Psoas muscle (tissue), 8 donors: ENCODE results near the gene MSANTD2. TPM values are rescaled to one million over a fixed set of nuclear protein-coding genes. Genes with fewer than 3 reads are reported as not detected.

ENCODE experiments used
- ATAC-seq, 4 donors: fragments of 200-7000 bp; cut with Tn5 transposase; one replicate each; pipeline ENCODE4 v1.9.1; 2020; ENCODE audit warnings: moderate library complexity in 3 of 4, mild to moderate bottlenecking in 2 of 4
- DNase-seq, 2 donors: peaks; one replicate each; pipeline ENCODE4 v3.0.0-alpha.2; 2020
- H3K27ac ChIP-seq: fragments of 200-600 bp; one replicate; pipeline ENCODE4 v1.8.0; 2022
- H3K27me3 ChIP-seq, 3 donors: fragments of 200-600 bp in 1 of 3; one replicate each; pipeline versions ENCODE4 v1.6.1 to v1.8.0; 2013 to 2022; ENCODE audit warnings: low read length in 2 of 3, mild to moderate bottlenecking in 2 of 3, moderate library complexity in 1 of 3; ENCODE audit not compliant: insufficient read depth in 3 of 3
- H3K36me3 ChIP-seq, 2 donors: fragments of 200-600 bp in 1 of 2; one replicate each; pipeline versions ENCODE4 v1.6.1 to v1.8.0; 2013 to 2022; ENCODE audit warnings: low read depth in 1 of 2, mild to moderate bottlenecking in 1 of 2, moderate library complexity in 1 of 2; ENCODE audit not compliant: insufficient read depth in 1 of 2
- H3K4me1 ChIP-seq: fragments of 200-600 bp; one replicate; pipeline ENCODE4 v1.8.0; 2022
- H3K4me3 ChIP-seq: fragments of 200-600 bp; one replicate; pipeline ENCODE4 v1.8.0; 2022; ENCODE audit warnings: mild to moderate bottlenecking
- H3K9me3 ChIP-seq: fragments of 200-600 bp; one replicate; pipeline ENCODE4 v1.8.0; 2022
- WGBS, 3 donors: extraction: QIAGEN DNeasy Blood & Tissue Kit; methylation state at CpG; one replicate each; pipeline versions ENCODE4 v1.1.6 to v1.1.7; 2013; 5-methylcytosine and 5-hydroxymethylcytosine counted together
- intact Hi-C, 2 donors: fragments of 100-400 bp; cut with DNase I; formaldehyde crosslinking; loops; one replicate each; pipeline versions ENCODE4 v1.11.0 to v1.14.2; 2022
- polyA plus RNA-seq, 3 donors: library from polyadenylated mRNA; stranded (reverse); fragments of 200-250 nt; gene quantifications; one replicate each; pipeline ENCODE4 v1.2.3, GENCODE V29; 2013
- total RNA-seq, 4 donors: library from RNA; stranded (reverse); fragmentation: NEBNext Ultra II Directional in 2 of 4; extraction: Animal tissue kit (Norgen Biotek cat#: 25700) in 2 of 4; gene quantifications; one replicate each; pipeline versions ENCODE4 v1.2.1 to v1.2.4, GENCODE V29; 2021 to 2023
- TF ChIP-seq, protein P1 (sequence below): fragments of 200-600 bp; IDR thresholded peaks from one replicate; pipeline ENCODE4 v1.8.0; 2022; ENCODE audit warnings: antibody characterized with exemption
- donor health status: healthy with polysubstance abuse.
- donor health status: DM: no; HTN: no; CAD: no; lungs with moderate emphysema.
- donor health status: Bipolar disorder and iron deficiency.
- donor health status: healthy.
- donor health status: DM: yes; HTN: yes; CAD: no.
- donor health status: DM: no; HTN: no; CAD: no.
- donor health status: DM: no; HTN: no; CAD: no.
- donor health status: DM: yes; HTN: yes; CAD: no.

The MSANTD2 gene
- total and polyA plus RNA-seq, 7 donors: 2.8 to 5.4 (median 4.0) TPM

DNA sequence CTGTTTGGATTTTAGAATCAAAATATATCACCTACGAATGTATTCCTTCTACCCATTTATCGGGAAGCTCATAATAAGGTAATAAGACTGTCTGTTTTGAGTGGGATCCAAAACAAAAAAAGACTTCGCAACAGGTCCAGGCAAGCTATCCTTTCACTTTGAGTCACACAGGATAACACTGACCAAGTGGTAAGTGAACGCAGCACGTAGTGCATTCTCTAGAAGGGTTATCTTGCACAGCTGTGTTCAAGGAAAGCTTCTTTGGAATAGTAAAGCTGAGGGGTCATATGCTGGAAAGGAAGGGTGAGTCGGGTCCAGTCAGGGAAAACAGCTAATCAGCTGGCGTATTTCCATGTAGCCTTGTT lies 82.8 kb downstream of the MSANTD2 start:
- Histone ChIP-seq H3K4me3 (peak overlapping the region; percentile 61), H3K36me3 (no peaks in the 10 kb centered on the region), H3K4me1 (no peaks in the 10 kb centered on the region), H3K27ac (no peak overlapping the region), H3K27me3 (peaks cover 0 to 59% (median 3%) of the 10 kb centered on the region in 3 donors), H3K9me3 (no peaks in the 10 kb centered on the region)
- DNase-seq (no peak), ATAC-seq (no peak)
- 38 to 48% (median 45%) methylated on average over 7 of the region's 7 CpGs for WGBS, 3 donors
- intact Hi-C loops: no loop called here
- TF ChIP-seq, protein P1, sequence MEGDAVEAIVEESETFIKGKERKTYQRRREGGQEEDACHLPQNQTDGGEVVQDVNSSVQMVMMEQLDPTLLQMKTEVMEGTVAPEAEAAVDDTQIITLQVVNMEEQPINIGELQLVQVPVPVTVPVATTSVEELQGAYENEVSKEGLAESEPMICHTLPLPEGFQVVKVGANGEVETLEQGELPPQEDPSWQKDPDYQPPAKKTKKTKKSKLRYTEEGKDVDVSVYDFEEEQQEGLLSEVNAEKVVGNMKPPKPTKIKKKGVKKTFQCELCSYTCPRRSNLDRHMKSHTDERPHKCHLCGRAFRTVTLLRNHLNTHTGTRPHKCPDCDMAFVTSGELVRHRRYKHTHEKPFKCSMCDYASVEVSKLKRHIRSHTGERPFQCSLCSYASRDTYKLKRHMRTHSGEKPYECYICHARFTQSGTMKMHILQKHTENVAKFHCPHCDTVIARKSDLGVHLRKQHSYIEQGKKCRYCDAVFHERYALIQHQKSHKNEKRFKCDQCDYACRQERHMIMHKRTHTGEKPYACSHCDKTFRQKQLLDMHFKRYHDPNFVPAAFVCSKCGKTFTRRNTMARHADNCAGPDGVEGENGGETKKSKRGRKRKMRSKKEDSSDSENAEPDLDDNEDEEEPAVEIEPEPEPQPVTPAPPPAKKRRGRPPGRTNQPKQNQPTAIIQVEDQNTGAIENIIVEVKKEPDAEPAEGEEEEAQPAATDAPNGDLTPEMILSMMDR: no peak

DNA sequence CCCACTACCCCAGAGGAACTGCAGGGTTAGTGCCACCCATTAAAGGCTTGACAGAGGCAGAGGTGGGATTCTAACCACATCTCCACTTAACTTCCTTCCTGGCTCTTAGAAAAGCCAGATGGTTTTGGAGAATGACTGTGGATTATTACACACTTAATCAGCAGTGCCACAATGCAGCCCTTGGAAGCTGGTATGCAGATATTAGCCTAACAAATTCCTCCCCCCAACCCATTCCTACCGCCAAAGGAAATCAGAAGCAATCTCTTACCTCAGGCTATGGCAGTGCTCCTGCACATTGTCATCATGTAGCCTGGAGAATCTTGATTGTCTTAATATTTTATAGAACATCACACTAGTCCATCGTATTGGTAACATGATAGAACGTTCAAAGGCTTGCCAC lies 83.6 kb downstream of the MSANTD2 start:
- peaks cover 0 to 59% (median 0%) of the 10 kb centered on the region in 3 donors for H3K27me3 ChIP-seq
- WGBS, 3 donors: 68 to 73% (median 70%) methylated on average over 3 of the region's 3 CpGs

More for the DNA sequence above, 83.6 kb downstream of the MSANTD2 start:
- Histone ChIP-seq H3K36me3 (no peaks in the 10 kb centered on the region), H3K9me3 (no peaks in the 10 kb centered on the region), H3K4me3 (no peak overlapping the region), H3K27ac (no peak overlapping the region), H3K4me1 (no peaks in the 10 kb centered on the region)
- TF ChIP-seq, protein P1: no peak
- intact Hi-C loops: no loop called here
- DNase-seq (no peak), ATAC-seq (no peak)

Other genes starting within 250 kb of the MSANTD2 start
- not detected for gene OR8A1, start 230.4 kb downstream of the MSANTD2 start, total RNA-seq
- not detected for gene OR8A1, start 230.4 kb downstream of the MSANTD2 start, polyA plus RNA-seq
- not detected for gene PANX3, start 189.0 kb downstream of the MSANTD2 start, total RNA-seq
- not detected for gene PANX3, start 189.0 kb downstream of the MSANTD2 start, polyA plus RNA-seq
- 10 to 100 TPM; 24.2 to 32.3 (median 27.4) TPM for gene TBRG1, start 177.5 kb downstream of the MSANTD2 start, total RNA-seq
- 10 to 100 TPM; 29.4 to 99.3 (median 45.7) TPM for gene TBRG1, start 177.5 kb downstream of the MSANTD2 start, polyA plus RNA-seq
- 10 to 100 TPM; 15.7 to 21.8 (median 19.1) TPM for gene SIAE, start 126.7 kb downstream of the MSANTD2 start, total RNA-seq
- gene SIAE, start 126.7 kb downstream of the MSANTD2 start, polyA plus RNA-seq: 10 to 100 TPM in 2 of 3 donors, 1 to 10 TPM in 1; 9.1 to 15.7 (median 12.8) TPM
- 1 to 10 TPM in 1 of 4 donors, under 1 TPM in 3; 0.32 to 1.1 (median 0.73) TPM for gene SPA17, start 126.5 kb downstream of the MSANTD2 start, total RNA-seq
- gene SPA17, start 126.5 kb downstream of the MSANTD2 start, polyA plus RNA-seq: 1 to 10 TPM in 2 of 3 donors, under 1 TPM in 1; 0.87 to 3.6 (median 2.8) TPM
- 1 to 10 TPM in 2 of 4 donors, under 1 TPM in 2; 0.89 to 2.1 (median 1.2) TPM for gene NRGN, start 60.5 kb downstream of the MSANTD2 start, total RNA-seq
- gene NRGN, start 60.5 kb downstream of the MSANTD2 start, polyA plus RNA-seq: 1 to 10 TPM in 2 of 3 donors, under 1 TPM in 1; 0.69 to 1.7 (median 1.0) TPM
- gene VSIG2, start 48.2 kb downstream of the MSANTD2 start, total RNA-seq: under 1 TPM; 0.30 to 0.58 (median 0.37) TPM
- gene VSIG2, start 48.2 kb downstream of the MSANTD2 start, polyA plus RNA-seq: under 1 TPM; 0.15 to 0.36 (median 0.17) TPM
- gene ESAM, start 38.1 kb downstream of the MSANTD2 start, total RNA-seq: 10 to 100 TPM; 20.1 to 35.5 (median 28.8) TPM
- 10 to 100 TPM; 18.4 to 37.2 (median 26.2) TPM for gene ESAM, start 38.1 kb downstream of the MSANTD2 start, polyA plus RNA-seq
- 1 to 10 TPM; 1.7 to 3.2 (median 2.3) TPM for gene ROBO3, start 65.0 kb upstream of the MSANTD2 start, total RNA-seq
- 1 to 10 TPM; 2.9 to 3.6 (median 3.3) TPM for gene ROBO3, start 65.0 kb upstream of the MSANTD2 start, polyA plus RNA-seq
- gene ROBO4, start 97.5 kb upstream of the MSANTD2 start, total RNA-seq: 10 to 100 TPM; 14.9 to 17.5 (median 16.1) TPM
- gene ROBO4, start 97.5 kb upstream of the MSANTD2 start, polyA plus RNA-seq: 10 to 100 TPM in 1 of 3 donors, 1 to 10 TPM in 2; 5.4 to 10.2 (median 8.4) TPM
- gene HEPN1, start 118.8 kb upstream of the MSANTD2 start, total RNA-seq: not detected
- under 1 TPM in 2 of 3 donors, not detected in 1; 0.01 to 0.04 TPM for gene HEPN1, start 118.8 kb upstream of the MSANTD2 start, polyA plus RNA-seq
- gene HEPACAM, start 135.6 kb upstream of the MSANTD2 start, total RNA-seq: under 1 TPM in 2 of 4 donors, not detected in 2; 0.06 to 0.07 TPM
- gene HEPACAM, start 135.6 kb upstream of the MSANTD2 start, polyA plus RNA-seq: under 1 TPM; 0.05 to 0.25 (median 0.08) TPM
- under 1 TPM; 0.07 to 0.42 (median 0.25) TPM for gene CCDC15, start 153.8 kb upstream of the MSANTD2 start, total RNA-seq
- gene CCDC15, start 153.8 kb upstream of the MSANTD2 start, polyA plus RNA-seq: under 1 TPM; 0.03 to 0.29 (median 0.10) TPM